GM19238 (cell line): Measurements from ENCODE around the gene POU2AF1.
"Not testable (repeated sequence)": the region's sequence is repeated elsewhere in the genome, so short reads cannot be mapped to it uniquely, and the experiment has no call there.

Source experiments
- DNase-seq: peaks from one replicate; pipeline ENCODE4 v3.0.0; 2011; ENCODE audit warnings: low spot score; ENCODE audit not compliant: insufficient read length

Gene POU2AF1

GRCh38 chr11:111409915-111410314 lies 30.8 kb upstream of the POU2AF1 start:
- DNase-seq, result no peak

- DNase-seq, result no peak
Measured at GRCh38 chr11:111408789-111409727, 30.0 kb upstream of the POU2AF1 start.

GRCh38 chr11:111407652-111408051 lies 28.6 kb upstream of the POU2AF1 start:
- no peak for DNase-seq

- DNase-seq, result no peak
Measured at GRCh38 chr11:111406589-111406988, 27.5 kb upstream of the POU2AF1 start.

GRCh38 chr11:111406091-111406490 lies 27.0 kb upstream of the POU2AF1 start:
- DNase-seq, result no peak

- no peak for DNase-seq
Measured at GRCh38 chr11:111405551-111405950, 26.5 kb upstream of the POU2AF1 start.

GRCh38 chr11:111403051-111403726 lies 24.1 kb upstream of the POU2AF1 start:
- DNase-seq, result no peak

GRCh38 chr11:111402411-111402810 lies 23.3 kb upstream of the POU2AF1 start:
- DNase-seq, result no peak

- not testable (repeated sequence) for DNase-seq
Measured at GRCh38 chr11:111401957-111402356, 22.9 kb upstream of the POU2AF1 start.

- no peak for DNase-seq
Measured at GRCh38 chr11:111400595-111400994, 21.5 kb upstream of the POU2AF1 start.

GRCh38 chr11:111399187-111400031 lies 20.3 kb upstream of the POU2AF1 start:
- no peak for DNase-seq

GRCh38 chr11:111397034-111397433 lies 18.0 kb upstream of the POU2AF1 start:
- DNase-seq, result no peak

- no peak for DNase-seq
Measured at GRCh38 chr11:111395749-111396148, 16.7 kb upstream of the POU2AF1 start.

- no peak for DNase-seq
Measured at GRCh38 chr11:111395081-111395480, 16.0 kb upstream of the POU2AF1 start.

- DNase-seq, result not testable (repeated sequence)
Measured at GRCh38 chr11:111394147-111394546, 15.1 kb upstream of the POU2AF1 start.

GRCh38 chr11:111393585-111393984 lies 14.5 kb upstream of the POU2AF1 start:
- DNase-seq, result no peak

GRCh38 chr11:111393096-111393495 lies 14.0 kb upstream of the POU2AF1 start:
- no peak for DNase-seq

- no peak for DNase-seq
Measured at GRCh38 chr11:111392552-111392951, 13.5 kb upstream of the POU2AF1 start.

- no peak for DNase-seq
Measured at GRCh38 chr11:111391328-111392124, 12.5 kb upstream of the POU2AF1 start.

- no peak for DNase-seq
Measured at GRCh38 chr11:111388842-111389241, 9.8 kb upstream of the POU2AF1 start.

GRCh38 chr11:111388420-111388819 lies 9.3 kb upstream of the POU2AF1 start:
- no peak for DNase-seq
